Measurements from ENCODE around the gene IQSEC1.

The IQSEC1 gene

GRCh38 chr3:12934431-12934830 lies 138.8 kb downstream of the IQSEC1 start:
- peak; percentile 39 for DNase-seq (ENCODE audit: low read depth)

- DNase-seq (ENCODE audit: low read depth): no peak
Observed at GRCh38 chr3:12933901-12934300, 139.3 kb downstream of the IQSEC1 start.

- DNase-seq (ENCODE audit: low read depth): no peak
Observed at GRCh38 chr3:12932754-12933153, 140.5 kb downstream of the IQSEC1 start.

GRCh38 chr3:12932347-12932746 lies 140.9 kb downstream of the IQSEC1 start:
- DNase-seq (ENCODE audit: low read depth): no peak

- DNase-seq (ENCODE audit: low read depth): no peak
Observed at GRCh38 chr3:12931273-12931905, 141.8 kb downstream of the IQSEC1 start.

- DNase-seq (ENCODE audit: low read depth): no peak
Observed at GRCh38 chr3:12929801-12930200, 143.4 kb downstream of the IQSEC1 start.

GRCh38 chr3:12926660-12927059 lies 146.6 kb downstream of the IQSEC1 start:
- DNase-seq (ENCODE audit: low read depth): no peak

GRCh38 chr3:12925648-12926047 lies 147.6 kb downstream of the IQSEC1 start:
- DNase-seq (ENCODE audit: low read depth): no peak

GRCh38 chr3:12924437-12924836 lies 148.8 kb downstream of the IQSEC1 start:
- DNase-seq (ENCODE audit: low read depth): no peak

GRCh38 chr3:12922881-12923431 lies 150.3 kb downstream of the IQSEC1 start:
- DNase-seq (ENCODE audit: low read depth): no peak

GRCh38 chr3:12922306-12922705 lies 150.9 kb downstream of the IQSEC1 start:
- no peak for DNase-seq (ENCODE audit: low read depth)

GRCh38 chr3:12921736-12922135 lies 151.5 kb downstream of the IQSEC1 start:
- no peak for DNase-seq (ENCODE audit: low read depth)

GRCh38 chr3:12920967-12921366 lies 152.3 kb downstream of the IQSEC1 start:
- no peak for DNase-seq (ENCODE audit: low read depth)

GRCh38 chr3:12919205-12919604 lies 154.0 kb downstream of the IQSEC1 start:
- no peak for DNase-seq (ENCODE audit: low read depth)

GRCh38 chr3:12918231-12918630 lies 155.0 kb downstream of the IQSEC1 start:
- peak; percentile 21 for DNase-seq (ENCODE audit: low read depth)

- no peak for DNase-seq (ENCODE audit: low read depth)
Observed at GRCh38 chr3:12916159-12916558, 157.1 kb downstream of the IQSEC1 start.

GRCh38 chr3:12914088-12914487 lies 159.1 kb downstream of the IQSEC1 start:
- DNase-seq (ENCODE audit: low read depth): no peak

- no peak for DNase-seq (ENCODE audit: low read depth)
Observed at GRCh38 chr3:12911881-12912415, 161.3 kb downstream of the IQSEC1 start.

- DNase-seq (ENCODE audit: low read depth): no peak
Observed at GRCh38 chr3:12910356-12911099, 162.7 kb downstream of the IQSEC1 start.

- DNase-seq (ENCODE audit: low read depth): no peak
Observed at GRCh38 chr3:12909710-12910109, 163.5 kb downstream of the IQSEC1 start.

GRCh38 chr3:12908859-12909258 lies 164.4 kb downstream of the IQSEC1 start:
- no peak for DNase-seq (ENCODE audit: low read depth)

- no peak for DNase-seq (ENCODE audit: low read depth)
Observed at GRCh38 chr3:12908136-12908730, 165.0 kb downstream of the IQSEC1 start.

GRCh38 chr3:12907729-12908128 lies 165.5 kb downstream of the IQSEC1 start:
- no peak for DNase-seq (ENCODE audit: low read depth)

All from iris pigment epithelial cell (primary cell).